ENCODE results near the gene ACBD6.

GRCh38 chr1:180376253-180376652, 126.1 kb downstream of the ACBD6 start:
- TF ChIP-seq CTCF (conservative IDR thresholded peaks at IDR 0.05; ENCODE audit: low read length): no peak
- TF ChIP-seq EZH2phosphoT487 (IDR thresholded peaks at IDR 0.05; ENCODE audit: borderline replicate concordance): no peak
